Calu3 (cell line): ENCODE measurements around the gene GALNT17. TPM values are rescaled to one million over a fixed set of nuclear protein-coding genes. Genes with fewer than 3 reads are reported as not detected.

Experiments used
- BruUV-seq: library from RNA; stranded (reverse); fragments of 400-500 nt; replicated peaks from 2 replicates; lab custom pipeline; 2021; lab: Mats Ljungman, UMichigan
- CTCF ChIA-PET: fragments of 300-600 bp; sonication (Branson Sonifier 250); formaldehyde crosslinking; loops from one replicate; lab custom pipeline; 2022; ENCODE audit warnings: antibody characterized with exemption; lab: Charles Lee
- DNase-seq: peaks from one replicate; pipeline ENCODE4 v3.0.0; 2022
- H3K27ac Mint-ChIP-seq: one replicate; pipeline ENCODE4 v1.8.0; 2022; ENCODE audit warnings: mixed read lengths; ENCODE audit not compliant: unreplicated experiment
- H3K27me3 Mint-ChIP-seq: one replicate; pipeline ENCODE4 v1.8.0; 2022; ENCODE audit warnings: mixed read lengths; ENCODE audit not compliant: unreplicated experiment
- H3K36me3 Mint-ChIP-seq: one replicate; pipeline ENCODE4 v1.8.0; 2022; ENCODE audit warnings: mild to moderate bottlenecking, moderate library complexity, mixed read lengths; ENCODE audit not compliant: insufficient read depth, unreplicated experiment
- H3K4me1 Mint-ChIP-seq: one replicate; pipeline ENCODE4 v1.8.0; 2022; ENCODE audit warnings: mild to moderate bottlenecking, low read depth, mixed read lengths; ENCODE audit not compliant: unreplicated experiment
- H3K4me3 Mint-ChIP-seq: one replicate; pipeline ENCODE4 v1.8.0; 2022; ENCODE audit warnings: mild to moderate bottlenecking, low read depth, moderate library complexity, mixed read lengths; ENCODE audit not compliant: unreplicated experiment
- H3K9me3 Mint-ChIP-seq: one replicate; pipeline ENCODE4 v1.8.0; 2022; ENCODE audit warnings: low read depth, mixed read lengths; ENCODE audit not compliant: unreplicated experiment
- CTCF ChIP-seq: fragments of 200-600 bp; IDR thresholded peaks from one replicate; pipeline ENCODE4 v1.8.0; 2022; ENCODE audit warnings: antibody characterized with exemption; ENCODE audit not compliant: unreplicated experiment
- intact Hi-C: fragments of 100-400 bp; cut with micrococcal nuclease; formaldehyde crosslinking; loops from one replicate; pipeline ENCODE4 v1.10.0; 2022; ENCODE audit not compliant: unreplicated experiment
- total RNA-seq: library from RNA; stranded (reverse); gene quantifications from 2 replicates; pipeline ENCODE4 v1.2.3, GENCODE V29; 2022

Gene GALNT17
- total RNA-seq, 1 experiment from 2014 or later, result not detected

- intact Hi-C loops, result no loop called here
- DNase-seq, result no peak
- no peaks in the 10 kb centered on the region for H3K4me1 Mint-ChIP-seq
- CTCF ChIA-PET, result no interaction called here
- BruUV-seq, result no TSS peak
- peaks cover 14% of the 10 kb centered on the region for H3K9me3 Mint-ChIP-seq
- H3K36me3 Mint-ChIP-seq, result no peaks in the 10 kb centered on the region
- H3K4me3 Mint-ChIP-seq, result no peak overlapping the region
- H3K27me3 Mint-ChIP-seq, result no peaks in the 10 kb centered on the region
- H3K27ac Mint-ChIP-seq, result no peak overlapping the region
- TF ChIP-seq CTCF, result no peak
These were observed 463.2 kb downstream of the GALNT17 start for GRCh38 chr7:71595176-71595575.

GRCh38 chr7:71598553-71598952, 466.6 kb downstream of the GALNT17 start:
- peaks cover 14% of the 10 kb centered on the region for H3K9me3 Mint-ChIP-seq
- H3K4me1 Mint-ChIP-seq, result no peaks in the 10 kb centered on the region
- no TSS peak for BruUV-seq
- no peak overlapping the region for H3K4me3 Mint-ChIP-seq
- peaks cover 4% of the 10 kb centered on the region for H3K36me3 Mint-ChIP-seq
- H3K27me3 Mint-ChIP-seq, result no peaks in the 10 kb centered on the region
- no peak for DNase-seq
- CTCF ChIA-PET, result no interaction called here
- TF ChIP-seq CTCF, result no peak
- no peak overlapping the region for H3K27ac Mint-ChIP-seq
- intact Hi-C loops, result no loop called here

- no peak overlapping the region for H3K27ac Mint-ChIP-seq
- H3K4me3 Mint-ChIP-seq, result no peak overlapping the region
- peaks cover 10% of the 10 kb centered on the region for H3K9me3 Mint-ChIP-seq
- no peaks in the 10 kb centered on the region for H3K4me1 Mint-ChIP-seq
- no peak for TF ChIP-seq CTCF
- intact Hi-C loops, result no loop called here
- BruUV-seq, result no TSS peak
- CTCF ChIA-PET, result no interaction called here
- no peaks in the 10 kb centered on the region for H3K27me3 Mint-ChIP-seq
- DNase-seq, result no peak
- H3K36me3 Mint-ChIP-seq, result peaks cover 4% of the 10 kb centered on the region
These were observed 469.9 kb downstream of the GALNT17 start for GRCh38 chr7:71601851-71602250.

- no peaks in the 10 kb centered on the region for H3K4me1 Mint-ChIP-seq
- TF ChIP-seq CTCF, result no peak
- intact Hi-C loops, result no loop called here
- no peaks in the 10 kb centered on the region for H3K27me3 Mint-ChIP-seq
- H3K36me3 Mint-ChIP-seq, result peaks cover 4% of the 10 kb centered on the region
- no peak overlapping the region for H3K4me3 Mint-ChIP-seq
- no TSS peak for BruUV-seq
- no peak for DNase-seq
- H3K9me3 Mint-ChIP-seq, result peaks cover 16% of the 10 kb centered on the region
- CTCF ChIA-PET, result no interaction called here
- H3K27ac Mint-ChIP-seq, result no peak overlapping the region
These were observed 473.0 kb downstream of the GALNT17 start for GRCh38 chr7:71604818-71605414.
